OCI-LY3 (cell line): ENCODE results near the gene RNF44.

Source experiments
- H2AFZ ChIP-seq: fragments of 200-600, 300-600 bp; shearing (Covaris generic); 2 replicates; pipeline ENCODE4 v1.6.0; 2014; ENCODE audit warnings: antibody characterized with exemption, low read depth, low read length
- H3K27ac ChIP-seq: fragments of 200-600, 300-600 bp; sonication (generic); 2 replicates; pipeline ENCODE4 v1.5.1; 2014; ENCODE audit warnings: mild to moderate bottlenecking, low read length, moderate library complexity, mixed read lengths
- H3K27me3 ChIP-seq: fragments of 200-600, 300-600 bp; sonication (generic); 2 replicates; pipeline ENCODE4 v1.6.1; 2014; ENCODE audit warnings: low read depth, low read length, mixed read lengths
- H3K36me3 ChIP-seq: fragments of 200-600, 300-600 bp; sonication (generic); replicated peaks from 2 replicates; pipeline ENCODE3; 2014; ENCODE audit warnings: low read depth, low read length, mixed read lengths
- H3K4me1 ChIP-seq: fragments of 300-600, 200-600 bp; sonication (generic); 2 replicates; pipeline ENCODE4 v1.6.1; 2014; ENCODE audit warnings: low read length, mixed read lengths
- H3K4me2 ChIP-seq: fragments of 200-600, 300-600 bp; sonication (generic); 2 replicates; pipeline ENCODE4 v1.6.1; 2014; ENCODE audit warnings: low read length, mixed read lengths
- H3K4me3 ChIP-seq: fragments of 300-600, 200-600 bp; sonication (generic); 2 replicates; pipeline ENCODE4 v1.5.1; 2014; ENCODE audit warnings: antibody characterized with exemption, mild to moderate bottlenecking, low read length, moderate library complexity
- H3K79me2 ChIP-seq: fragments of 300-600, 200-600 bp; shearing (Covaris generic); 2 replicates; pipeline ENCODE4 v1.6.1; 2014; ENCODE audit warnings: mild to moderate bottlenecking, low read length, mixed read lengths
- H3K9ac ChIP-seq: fragments of 300-600, 200-600 bp; shearing (Covaris generic); 2 replicates; pipeline ENCODE4 v1.6.0; 2014; ENCODE audit warnings: mild to moderate bottlenecking, low read length, moderate library complexity
- H3K9me3 ChIP-seq: fragments of 200-600, 300-600 bp; shearing (Covaris generic); 2 replicates; pipeline ENCODE4 v1.6.1; 2014; ENCODE audit warnings: low read length, mixed read lengths; ENCODE audit not compliant: insufficient read depth
- H4K20me1 ChIP-seq: fragments of 200-600, 300-600 bp; sonication (generic); 2 replicates; pipeline ENCODE4 v1.6.1; 2016; ENCODE audit warnings: low read length, mixed read lengths; ENCODE audit not compliant: insufficient read depth
- CTCF ChIP-seq: fragments of 200-600, 300-600 bp; sonication (generic); IDR thresholded peaks from 2 replicates; pipeline ENCODE4 v1.5.1; 2014; ENCODE audit warnings: antibody characterized with exemption, low read length, low read depth
- EZH2phosphoT487 ChIP-seq: fragments of 200-600 bp; shearing (Covaris generic); IDR thresholded peaks from 2 replicates; pipeline ENCODE4 v1.6.1; 2018; ENCODE audit warnings: antibody characterized with exemption, mixed run types, low read depth

The RNF44 gene

DNA sequence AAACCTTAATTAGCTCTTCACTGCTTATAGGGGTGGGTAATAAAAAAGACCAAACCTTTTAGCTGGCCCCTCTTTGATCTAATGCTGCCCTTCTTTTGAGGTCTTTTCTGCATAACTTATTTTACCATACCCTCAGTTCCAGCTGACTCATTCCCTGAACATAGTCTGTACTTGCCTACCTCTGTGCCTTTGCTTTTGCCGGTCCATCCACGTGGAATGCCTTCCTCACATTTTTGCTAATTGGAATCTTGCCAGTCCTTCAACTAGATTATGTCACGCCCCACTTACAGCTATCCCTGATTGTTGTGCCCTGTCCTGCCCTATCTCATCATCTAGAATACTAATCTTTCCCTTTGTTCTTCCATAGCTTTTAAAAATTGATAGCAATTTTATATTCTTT lies 44.8 kb downstream of the RNF44 start:
- no peak overlapping the region for H3K27ac ChIP-seq
- H4K20me1 ChIP-seq = no peaks in the 10 kb centered on the region
- no peaks in the 10 kb centered on the region for H3K79me2 ChIP-seq
- no peak overlapping the region for H3K9ac ChIP-seq
- no peaks in the 10 kb centered on the region for H3K4me1 ChIP-seq
- H2AFZ ChIP-seq = no peak overlapping the region
- no peak for TF ChIP-seq EZH2phosphoT487
- no peak for TF ChIP-seq CTCF
- no peaks in the 10 kb centered on the region for H3K9me3 ChIP-seq
- peaks cover 57% of the 10 kb centered on the region for H3K36me3 ChIP-seq
- H3K27me3 ChIP-seq = no peaks in the 10 kb centered on the region
- H3K4me2 ChIP-seq = no peak overlapping the region
- no peak overlapping the region for H3K4me3 ChIP-seq

GRCh38 chr5:176491901-176492300 lies 45.3 kb downstream of the RNF44 start:
- H3K27me3 ChIP-seq = no peaks in the 10 kb centered on the region
- no peak overlapping the region for H3K4me3 ChIP-seq
- H3K36me3 ChIP-seq = peaks cover 56% of the 10 kb centered on the region
- H3K9ac ChIP-seq = no peak overlapping the region
- no peaks in the 10 kb centered on the region for H3K79me2 ChIP-seq
- H3K27ac ChIP-seq = no peak overlapping the region
- H2AFZ ChIP-seq = no peak overlapping the region
- H4K20me1 ChIP-seq = no peaks in the 10 kb centered on the region
- H3K4me2 ChIP-seq = no peak overlapping the region
- no peaks in the 10 kb centered on the region for H3K4me1 ChIP-seq
- no peaks in the 10 kb centered on the region for H3K9me3 ChIP-seq
- TF ChIP-seq CTCF (no peak), EZH2phosphoT487 (no peak)

GRCh38 chr5:176491101-176491502 lies 46.1 kb downstream of the RNF44 start:
- H3K27me3 ChIP-seq = no peaks in the 10 kb centered on the region
- no peak overlapping the region for H3K27ac ChIP-seq
- no peak overlapping the region for H3K4me2 ChIP-seq

DNA sequence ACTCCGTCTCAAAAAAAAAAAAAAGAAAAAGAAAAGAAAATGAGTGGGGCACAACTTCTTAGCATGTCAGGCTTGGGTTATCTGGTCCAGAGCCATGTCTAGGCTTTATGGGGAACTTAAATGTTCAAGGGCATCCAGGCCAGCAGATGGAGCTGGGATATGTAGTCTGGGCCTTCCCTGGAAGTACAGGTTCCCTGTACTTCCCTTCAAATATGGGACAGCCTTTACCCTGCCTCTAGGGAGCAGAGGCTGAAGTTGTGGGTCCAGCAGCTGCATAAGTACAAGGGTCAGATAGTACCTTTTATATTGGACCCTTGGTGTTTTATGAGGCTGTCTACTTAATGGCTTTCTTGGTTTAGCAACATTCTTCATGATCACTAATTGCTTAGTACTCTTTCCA lies 46.9 kb downstream of the RNF44 start:
- Histone ChIP-seq H3K27ac (no peak overlapping the region), H3K9me3 (no peaks in the 10 kb centered on the region)

More at GRCh38 chr5:176491101-176491502, 46.1 kb downstream of the RNF44 start:
- H2AFZ ChIP-seq = no peak overlapping the region
- no peak overlapping the region for H3K4me3 ChIP-seq
- H3K9me3 ChIP-seq = no peaks in the 10 kb centered on the region
- H4K20me1 ChIP-seq = peaks cover 4% of the 10 kb centered on the region; the same call in 1 of the 2 replicates
- peaks cover 1% of the 10 kb centered on the region; the same call in 1 of the 2 replicates for H3K79me2 ChIP-seq
- peaks cover 60% of the 10 kb centered on the region for H3K36me3 ChIP-seq
- TF ChIP-seq EZH2phosphoT487 = no peak
- TF ChIP-seq CTCF = no peak
- H3K9ac ChIP-seq = no peak overlapping the region
- no peaks in the 10 kb centered on the region for H3K4me1 ChIP-seq

More for the DNA sequence above, 46.9 kb downstream of the RNF44 start:
- Histone ChIP-seq H3K27me3 (no peaks in the 10 kb centered on the region), H3K9ac (no peak overlapping the region), H2AFZ (no peak overlapping the region), H3K79me2 (peaks cover 4% of the 10 kb centered on the region; the same call in 1 of the 2 replicates), H3K36me3 (peaks cover 59% of the 10 kb centered on the region), H3K4me3 (no peak overlapping the region), H3K4me2 (no peak overlapping the region), H3K4me1 (no peaks in the 10 kb centered on the region), H4K20me1 (peaks cover 6% of the 10 kb centered on the region; the same call in 1 of the 2 replicates)
- TF ChIP-seq EZH2phosphoT487 (no peak), CTCF (no peak)
